ENCODE measurements around the gene EEF1E1.

The EEF1E1 gene

DNA sequence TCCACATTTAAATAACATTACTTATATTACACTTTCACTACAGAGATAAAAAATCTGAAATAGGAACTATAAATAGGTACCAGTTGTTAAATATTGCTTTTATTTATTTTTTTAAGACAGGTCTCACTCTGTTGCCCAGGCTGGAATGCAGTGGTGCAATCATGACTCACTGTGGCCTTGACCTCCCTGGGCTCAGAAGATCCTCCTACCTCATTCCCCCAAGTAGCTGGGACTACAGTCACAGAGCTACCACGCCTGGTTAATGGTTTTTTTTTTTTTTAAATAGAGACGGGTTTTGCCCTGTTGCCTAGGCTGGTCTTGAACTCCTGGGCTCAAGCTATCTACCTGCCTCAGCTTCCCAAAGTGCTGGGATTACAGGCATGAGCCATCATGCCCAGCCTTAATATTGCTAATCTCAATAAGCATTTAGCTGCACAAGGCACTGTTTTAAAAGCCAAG lies 17.3 kb downstream of the EEF1E1 start (continued):
- TF ChIP-seq EGR2 (tag by site-specific recombination; IDR thresholded peaks at IDR 0.05; ENCODE audit: low read depth) (peak; percentile 32; the same call in 1 of the 2 replicates), BCL11B (tag by site-specific recombination; IDR thresholded peaks at IDR 0.05; ENCODE audit: low read depth) (no peak), ZNF610 (tag by site-specific recombination; IDR thresholded peaks at IDR 0.05; ENCODE audit: borderline replicate concordance) (no peak), BCL11A (tag by site-specific recombination; IDR thresholded peaks at IDR 0.05; ENCODE audit: low read depth) (0 out of 2 replicates have a peak, but pooled peaks have one; percentile 24), ZNF23 (tag by site-specific recombination; IDR thresholded peaks at IDR 0.05; ENCODE audit: borderline replicate concordance) (no peak), ZNF544 (tag by site-specific recombination; IDR thresholded peaks at IDR 0.05) (no peak), ZNF2 (tag by site-specific recombination; IDR thresholded peaks at IDR 0.05) (peak; percentile 69), SETDB1 (IDR thresholded peaks at IDR 0.05; ENCODE audit: insufficient read length, low read length) (no peak), ZNF211 (tag by site-specific recombination; IDR thresholded peaks at IDR 0.05; ENCODE audit: low read depth) (no peak), OVOL3 (tag by site-specific recombination; IDR thresholded peaks at IDR 0.05) (no peak), KLF10 (tag by site-specific recombination; IDR thresholded peaks at IDR 0.05) (no peak), KLF1 (tag by site-specific recombination; IDR thresholded peaks at IDR 0.05) (no peak), ZNF530 (tag by site-specific recombination; IDR thresholded peaks at IDR 0.05; ENCODE audit: low read depth) (no peak), ZNF350 (tag by site-specific recombination; IDR thresholded peaks at IDR 0.05) (no peak), ZNF423 (tag by site-specific recombination; IDR thresholded peaks at IDR 0.05) (no peak), ZNF214 (tag by site-specific recombination; IDR thresholded peaks at IDR 0.05; ENCODE audit: borderline replicate concordance) (no peak), ZNF626 (tag by site-specific recombination; IDR thresholded peaks at IDR 0.05) (no peak), ZNF132 (tag by site-specific recombination; IDR thresholded peaks at IDR 0.05; ENCODE audit: borderline replicate concordance) (no peak), ZNF239 (tag by site-specific recombination; IDR thresholded peaks at IDR 0.05) (no peak), MZF1 (tag by site-specific recombination; IDR thresholded peaks at IDR 0.05; ENCODE audit: borderline replicate concordance) (peak; percentile 67; the same call in 1 of the 2 replicates), ZNF157 (tag by site-specific recombination; IDR thresholded peaks at IDR 0.05) (no peak), ZFP41 (tag by site-specific recombination; IDR thresholded peaks at IDR 0.05; ENCODE audit: borderline replicate concordance) (no peak), REPIN1 (tag by site-specific recombination; IDR thresholded peaks at IDR 0.05; ENCODE audit: low read depth) (no peak), SALL2 (tag by site-specific recombination; IDR thresholded peaks at IDR 0.05; ENCODE audit: borderline replicate concordance) (no peak)
- TF ChIP-seq, protein P1, sequence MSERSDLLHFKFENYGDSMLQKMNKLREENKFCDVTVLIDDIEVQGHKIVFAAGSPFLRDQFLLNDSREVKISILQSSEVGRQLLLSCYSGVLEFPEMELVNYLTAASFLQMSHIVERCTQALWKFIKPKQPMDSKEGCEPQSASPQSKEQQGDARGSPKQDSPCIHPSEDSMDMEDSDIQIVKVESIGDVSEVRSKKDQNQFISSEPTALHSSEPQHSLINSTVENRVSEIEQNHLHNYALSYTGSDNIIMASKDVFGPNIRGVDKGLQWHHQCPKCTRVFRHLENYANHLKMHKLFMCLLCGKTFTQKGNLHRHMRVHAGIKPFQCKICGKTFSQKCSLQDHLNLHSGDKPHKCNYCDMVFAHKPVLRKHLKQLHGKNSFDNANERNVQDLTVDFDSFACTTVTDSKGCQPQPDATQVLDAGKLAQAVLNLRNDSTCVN (tag by site-specific recombination; optimal IDR thresholded peaks at IDR 0.05) = no peak
- TF ChIP-seq, protein P2, sequence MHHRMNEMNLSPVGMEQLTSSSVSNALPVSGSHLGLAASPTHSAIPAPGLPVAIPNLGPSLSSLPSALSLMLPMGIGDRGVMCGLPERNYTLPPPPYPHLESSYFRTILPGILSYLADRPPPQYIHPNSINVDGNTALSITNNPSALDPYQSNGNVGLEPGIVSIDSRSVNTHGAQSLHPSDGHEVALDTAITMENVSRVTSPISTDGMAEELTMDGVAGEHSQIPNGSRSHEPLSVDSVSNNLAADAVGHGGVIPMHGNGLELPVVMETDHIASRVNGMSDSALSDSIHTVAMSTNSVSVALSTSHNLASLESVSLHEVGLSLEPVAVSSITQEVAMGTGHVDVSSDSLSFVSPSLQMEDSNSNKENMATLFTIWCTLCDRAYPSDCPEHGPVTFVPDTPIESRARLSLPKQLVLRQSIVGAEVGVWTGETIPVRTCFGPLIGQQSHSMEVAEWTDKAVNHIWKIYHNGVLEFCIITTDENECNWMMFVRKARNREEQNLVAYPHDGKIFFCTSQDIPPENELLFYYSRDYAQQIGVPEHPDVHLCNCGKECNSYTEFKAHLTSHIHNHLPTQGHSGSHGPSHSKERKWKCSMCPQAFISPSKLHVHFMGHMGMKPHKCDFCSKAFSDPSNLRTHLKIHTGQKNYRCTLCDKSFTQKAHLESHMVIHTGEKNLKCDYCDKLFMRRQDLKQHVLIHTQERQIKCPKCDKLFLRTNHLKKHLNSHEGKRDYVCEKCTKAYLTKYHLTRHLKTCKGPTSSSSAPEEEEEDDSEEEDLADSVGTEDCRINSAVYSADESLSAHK (tag by site-specific recombination; IDR thresholded peaks at IDR 0.05) = no peak
- TF ChIP-seq, protein P3, sequence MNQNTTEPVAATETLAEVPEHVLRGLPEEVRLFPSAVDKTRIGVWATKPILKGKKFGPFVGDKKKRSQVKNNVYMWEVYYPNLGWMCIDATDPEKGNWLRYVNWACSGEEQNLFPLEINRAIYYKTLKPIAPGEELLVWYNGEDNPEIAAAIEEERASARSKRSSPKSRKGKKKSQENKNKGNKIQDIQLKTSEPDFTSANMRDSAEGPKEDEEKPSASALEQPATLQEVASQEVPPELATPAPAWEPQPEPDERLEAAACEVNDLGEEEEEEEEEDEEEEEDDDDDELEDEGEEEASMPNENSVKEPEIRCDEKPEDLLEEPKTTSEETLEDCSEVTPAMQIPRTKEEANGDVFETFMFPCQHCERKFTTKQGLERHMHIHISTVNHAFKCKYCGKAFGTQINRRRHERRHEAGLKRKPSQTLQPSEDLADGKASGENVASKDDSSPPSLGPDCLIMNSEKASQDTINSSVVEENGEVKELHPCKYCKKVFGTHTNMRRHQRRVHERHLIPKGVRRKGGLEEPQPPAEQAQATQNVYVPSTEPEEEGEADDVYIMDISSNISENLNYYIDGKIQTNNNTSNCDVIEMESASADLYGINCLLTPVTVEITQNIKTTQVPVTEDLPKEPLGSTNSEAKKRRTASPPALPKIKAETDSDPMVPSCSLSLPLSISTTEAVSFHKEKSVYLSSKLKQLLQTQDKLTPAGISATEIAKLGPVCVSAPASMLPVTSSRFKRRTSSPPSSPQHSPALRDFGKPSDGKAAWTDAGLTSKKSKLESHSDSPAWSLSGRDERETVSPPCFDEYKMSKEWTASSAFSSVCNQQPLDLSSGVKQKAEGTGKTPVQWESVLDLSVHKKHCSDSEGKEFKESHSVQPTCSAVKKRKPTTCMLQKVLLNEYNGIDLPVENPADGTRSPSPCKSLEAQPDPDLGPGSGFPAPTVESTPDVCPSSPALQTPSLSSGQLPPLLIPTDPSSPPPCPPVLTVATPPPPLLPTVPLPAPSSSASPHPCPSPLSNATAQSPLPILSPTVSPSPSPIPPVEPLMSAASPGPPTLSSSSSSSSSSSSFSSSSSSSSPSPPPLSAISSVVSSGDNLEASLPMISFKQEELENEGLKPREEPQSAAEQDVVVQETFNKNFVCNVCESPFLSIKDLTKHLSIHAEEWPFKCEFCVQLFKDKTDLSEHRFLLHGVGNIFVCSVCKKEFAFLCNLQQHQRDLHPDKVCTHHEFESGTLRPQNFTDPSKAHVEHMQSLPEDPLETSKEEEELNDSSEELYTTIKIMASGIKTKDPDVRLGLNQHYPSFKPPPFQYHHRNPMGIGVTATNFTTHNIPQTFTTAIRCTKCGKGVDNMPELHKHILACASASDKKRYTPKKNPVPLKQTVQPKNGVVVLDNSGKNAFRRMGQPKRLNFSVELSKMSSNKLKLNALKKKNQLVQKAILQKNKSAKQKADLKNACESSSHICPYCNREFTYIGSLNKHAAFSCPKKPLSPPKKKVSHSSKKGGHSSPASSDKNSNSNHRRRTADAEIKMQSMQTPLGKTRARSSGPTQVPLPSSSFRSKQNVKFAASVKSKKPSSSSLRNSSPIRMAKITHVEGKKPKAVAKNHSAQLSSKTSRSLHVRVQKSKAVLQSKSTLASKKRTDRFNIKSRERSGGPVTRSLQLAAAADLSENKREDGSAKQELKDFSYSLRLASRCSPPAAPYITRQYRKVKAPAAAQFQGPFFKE (tag by site-specific recombination; IDR thresholded peaks at IDR 0.05; ENCODE audit: borderline replicate concordance) = no peak
- TF ChIP-seq, protein P4, sequence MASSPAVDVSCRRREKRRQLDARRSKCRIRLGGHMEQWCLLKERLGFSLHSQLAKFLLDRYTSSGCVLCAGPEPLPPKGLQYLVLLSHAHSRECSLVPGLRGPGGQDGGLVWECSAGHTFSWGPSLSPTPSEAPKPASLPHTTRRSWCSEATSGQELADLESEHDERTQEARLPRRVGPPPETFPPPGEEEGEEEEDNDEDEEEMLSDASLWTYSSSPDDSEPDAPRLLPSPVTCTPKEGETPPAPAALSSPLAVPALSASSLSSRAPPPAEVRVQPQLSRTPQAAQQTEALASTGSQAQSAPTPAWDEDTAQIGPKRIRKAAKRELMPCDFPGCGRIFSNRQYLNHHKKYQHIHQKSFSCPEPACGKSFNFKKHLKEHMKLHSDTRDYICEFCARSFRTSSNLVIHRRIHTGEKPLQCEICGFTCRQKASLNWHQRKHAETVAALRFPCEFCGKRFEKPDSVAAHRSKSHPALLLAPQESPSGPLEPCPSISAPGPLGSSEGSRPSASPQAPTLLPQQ (tag by site-specific recombination; IDR thresholded peaks at IDR 0.05) = no peak
- TF ChIP-seq, protein P5, sequence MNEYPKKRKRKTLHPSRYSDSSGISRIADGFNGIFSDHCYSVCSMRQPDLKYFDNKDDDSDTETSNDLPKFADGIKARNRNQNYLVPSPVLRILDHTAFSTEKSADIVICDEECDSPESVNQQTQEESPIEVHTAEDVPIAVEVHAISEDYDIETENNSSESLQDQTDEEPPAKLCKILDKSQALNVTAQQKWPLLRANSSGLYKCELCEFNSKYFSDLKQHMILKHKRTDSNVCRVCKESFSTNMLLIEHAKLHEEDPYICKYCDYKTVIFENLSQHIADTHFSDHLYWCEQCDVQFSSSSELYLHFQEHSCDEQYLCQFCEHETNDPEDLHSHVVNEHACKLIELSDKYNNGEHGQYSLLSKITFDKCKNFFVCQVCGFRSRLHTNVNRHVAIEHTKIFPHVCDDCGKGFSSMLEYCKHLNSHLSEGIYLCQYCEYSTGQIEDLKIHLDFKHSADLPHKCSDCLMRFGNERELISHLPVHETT (tag by site-specific recombination; IDR thresholded peaks at IDR 0.05) = peak; percentile 88; the same call in 1 of the 2 replicates
